BE2C (cell line): ENCODE measurements around the gene GRIK4.
"Not testable (repeated sequence)": the region's sequence is repeated elsewhere in the genome, so short reads cannot be mapped to it uniquely, and the experiment has no call there.

Experiments used
- DNase-seq: peaks from one replicate; pipeline ENCODE4 v3.0.0-alpha.2; 2020
- H3K27me3 ChIP-seq: fragments of 250-450 bp; sonication (Bioruptor Pico); 2 replicates; pipeline ENCODE4 v1.5.1; 2020; ENCODE audit warnings: mild to moderate bottlenecking
- H3K36me3 ChIP-seq: fragments of 250-450 bp; sonication (Bioruptor Pico); 2 replicates; pipeline ENCODE4 v1.5.1; 2020; ENCODE audit warnings: mild to moderate bottlenecking
- H3K4me1 ChIP-seq: fragments of 250-450 bp; sonication (Bioruptor Pico); 2 replicates; pipeline ENCODE4 v1.5.1; 2020
- H3K4me3 ChIP-seq: 2 replicates; pipeline ENCODE4 v1.5.1; 2011; ENCODE audit warnings: low read depth, low read length
- H3K9me3 ChIP-seq: fragments of 250-450 bp; sonication (Bioruptor Pico); 2 replicates; pipeline ENCODE4 v1.5.1; 2020
- CTCF ChIP-seq: IDR thresholded peaks from 2 replicates; pipeline ENCODE4 v1.5.1; 2012; ENCODE audit warnings: mild to moderate bottlenecking, low read depth, low read length

The GRIK4 gene

DNA sequence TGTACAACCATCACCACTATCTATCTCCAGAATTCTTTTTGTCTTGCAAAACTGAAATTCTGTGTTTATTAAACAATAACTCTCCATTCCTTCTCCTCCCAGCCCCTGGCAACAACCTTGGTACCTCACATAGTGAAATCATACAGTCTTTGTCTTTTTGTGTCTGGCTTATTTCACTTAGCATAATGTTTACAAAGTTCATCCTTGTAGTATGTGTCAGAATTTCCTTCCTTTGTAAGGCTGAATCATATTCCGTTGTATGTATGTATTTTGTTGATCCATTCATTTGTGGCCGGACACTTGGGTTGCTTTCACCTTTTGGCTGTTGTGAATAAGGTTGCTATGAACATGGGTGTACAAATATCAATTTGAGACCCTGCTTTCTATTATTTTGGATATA is 268.7 kb downstream of the GRIK4 start:
- no peak for DNase-seq
- H3K4me1 ChIP-seq = peaks cover 3% of the 10 kb centered on the region; the same call in 1 of the 2 replicates
- no peak for TF ChIP-seq CTCF
- H3K36me3 ChIP-seq = no peaks in the 10 kb centered on the region
- no peaks in the 10 kb centered on the region for H3K9me3 ChIP-seq
- H3K4me3 ChIP-seq = no peak overlapping the region
- H3K27me3 ChIP-seq = no peaks in the 10 kb centered on the region

GRCh38 chr11:120781486-120782120 is 270.1 kb downstream of the GRIK4 start:
- H3K4me3 ChIP-seq = no peak overlapping the region
- DNase-seq = no peak
- H3K4me1 ChIP-seq = peaks cover 5% of the 10 kb centered on the region; the same call in 1 of the 2 replicates
- no peak for TF ChIP-seq CTCF
- H3K27me3 ChIP-seq = no peaks in the 10 kb centered on the region
- H3K9me3 ChIP-seq = no peaks in the 10 kb centered on the region
- H3K36me3 ChIP-seq = no peaks in the 10 kb centered on the region

DNA sequence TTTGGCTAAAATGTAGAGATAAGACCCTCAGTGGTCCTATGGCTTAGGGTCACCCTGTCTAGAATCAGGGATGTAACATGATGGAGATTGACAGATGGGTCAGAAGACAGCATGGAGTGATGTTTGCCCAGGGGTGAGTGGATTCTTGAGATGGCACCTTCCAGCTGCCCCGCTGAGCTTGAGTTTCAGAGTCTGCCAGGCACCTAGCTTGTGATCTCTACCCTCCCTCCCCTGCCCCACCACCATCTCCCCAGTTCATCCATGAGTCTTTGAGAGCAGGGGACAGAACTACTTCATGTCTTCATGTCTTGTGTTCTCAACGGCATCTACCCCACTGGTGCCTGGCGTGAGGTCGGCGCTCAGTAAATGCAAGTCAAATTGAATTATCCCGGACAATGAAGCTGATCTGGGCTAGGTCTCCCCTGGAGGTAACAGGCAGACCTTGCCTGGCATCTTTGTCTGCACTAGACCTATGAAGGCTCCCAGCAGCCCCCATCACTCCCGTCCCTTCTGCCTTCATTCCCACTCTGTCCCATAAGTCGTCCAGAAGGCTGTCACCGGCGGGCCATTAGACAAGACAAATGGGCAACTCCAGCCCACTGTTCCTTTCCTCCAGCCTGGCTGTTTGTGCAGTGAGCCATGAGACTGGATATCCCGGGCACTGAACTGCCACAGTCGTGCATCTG is 273.2 kb downstream of the GRIK4 start:
- Histone ChIP-seq H3K27me3 (no peaks in the 10 kb centered on the region), H3K9me3 (no peaks in the 10 kb centered on the region), H3K4me3 (peak overlapping the region; percentile 21), H3K4me1 (peaks cover 5% of the 10 kb centered on the region; the same call in 1 of the 2 replicates), H3K36me3 (no peaks in the 10 kb centered on the region)
- peak; percentile 62 for DNase-seq
- TF ChIP-seq CTCF = no peak

- peaks cover 5% of the 10 kb centered on the region; the same call in 1 of the 2 replicates for H3K4me1 ChIP-seq
- no peak for DNase-seq
- H3K9me3 ChIP-seq = no peaks in the 10 kb centered on the region
- no peak for TF ChIP-seq CTCF
- H3K27me3 ChIP-seq = no peaks in the 10 kb centered on the region
- H3K36me3 ChIP-seq = no peaks in the 10 kb centered on the region
- H3K4me3 ChIP-seq = no peak overlapping the region
Observed at GRCh38 chr11:120785576-120785975, 274.0 kb downstream of the GRIK4 start.

GRCh38 chr11:120786206-120786735 is 274.7 kb downstream of the GRIK4 start:
- Histone ChIP-seq H3K4me1 (peaks cover 5% of the 10 kb centered on the region; the same call in 1 of the 2 replicates), H3K9me3 (no peaks in the 10 kb centered on the region), H3K36me3 (no peaks in the 10 kb centered on the region), H3K4me3 (no peak overlapping the region), H3K27me3 (no peaks in the 10 kb centered on the region)
- TF ChIP-seq CTCF = no peak
- no peak for DNase-seq

GRCh38 chr11:120787224-120787623 is 275.7 kb downstream of the GRIK4 start:
- not testable (repeated sequence) for H3K36me3 ChIP-seq, H3K4me1 ChIP-seq, DNase-seq, H3K4me3 ChIP-seq, H3K9me3 ChIP-seq, H3K27me3 ChIP-seq
